Activated naive CD4-positive, alpha-beta T cell treated with anti-CD3 and anti-CD28 coated beads, Interleukin-2, amount 10 ng/mL, durations not matched to agents 7 days and 5 days (primary cell): ENCODE data around the gene CHD2.
"Not testable (repeated sequence)": the region's sequence is repeated elsewhere in the genome, so short reads cannot be mapped to it uniquely, and the experiment has no call there.

ENCODE experiments used
- CTCF ChIA-PET: fragments of 350-600 bp; sonication (Branson Sonifier 250); formaldehyde crosslinking; loops from one replicate; lab custom pipeline; 2021; ENCODE audit warnings: antibody characterized with exemption; lab: Charles Lee
- DNase-seq: peaks from one replicate; pipeline ENCODE4 v3.0.0-alpha.2; 2020
- H3K27ac Mint-ChIP-seq: one replicate; pipeline ENCODE4 v1.8.0; 2021; ENCODE audit warnings: mild to moderate bottlenecking, moderate library complexity, mixed read lengths
- H3K27me3 Mint-ChIP-seq: one replicate; pipeline ENCODE4 v1.8.0; 2021; ENCODE audit warnings: mild to moderate bottlenecking, mixed read lengths
- H3K36me3 Mint-ChIP-seq: one replicate; pipeline ENCODE4 v1.8.0; 2021; ENCODE audit warnings: mixed read lengths
- H3K4me1 Mint-ChIP-seq: one replicate; pipeline ENCODE4 v1.8.0; 2021; ENCODE audit warnings: mixed read lengths
- H3K4me3 Mint-ChIP-seq: one replicate; pipeline ENCODE4 v1.8.0; 2021; ENCODE audit warnings: mild to moderate bottlenecking, moderate library complexity, mixed read lengths
- H3K9me3 Mint-ChIP-seq: one replicate; pipeline ENCODE4 v1.8.0; 2021; ENCODE audit warnings: mixed read lengths

Gene CHD2

DNA sequence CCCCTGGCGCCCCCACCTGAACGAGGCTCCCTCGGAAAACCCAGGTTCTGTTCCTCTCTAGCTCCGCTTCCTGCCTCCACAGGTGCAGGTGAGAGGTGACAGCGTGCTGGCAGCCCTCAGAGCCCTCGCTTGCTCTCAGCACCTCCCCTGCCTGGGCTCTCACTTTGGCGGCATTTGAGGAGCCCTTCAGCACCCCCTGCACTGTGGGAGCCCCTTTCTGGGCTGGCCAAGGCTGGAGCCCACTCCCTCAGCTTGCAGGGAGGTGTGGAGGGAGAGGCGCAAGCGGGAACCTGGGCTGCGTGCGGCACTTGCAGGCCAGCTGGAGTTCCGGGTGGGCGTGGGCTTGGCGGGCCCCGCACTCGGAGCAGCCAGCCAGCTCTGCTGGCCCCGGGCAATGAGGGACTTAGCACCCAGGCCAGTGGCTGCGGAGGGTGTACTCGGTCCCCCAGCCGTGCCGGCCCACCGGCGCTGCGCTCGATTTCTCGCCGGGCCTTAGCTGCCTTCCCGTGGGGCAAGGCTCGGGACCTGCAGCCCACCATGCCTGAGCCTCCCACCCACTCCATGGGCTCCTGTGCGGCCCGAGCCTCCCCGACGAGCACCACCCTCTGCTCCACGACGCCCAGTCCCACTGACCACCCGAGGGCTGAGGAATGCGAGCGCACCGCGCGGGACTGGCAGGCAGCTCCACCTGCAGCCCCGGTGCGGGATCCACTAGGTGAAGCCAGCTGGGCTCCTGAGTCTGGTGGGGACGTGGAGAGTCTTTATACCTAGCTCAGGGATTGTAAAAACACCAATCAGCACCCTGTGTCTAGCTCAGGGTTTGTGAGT is 131.6 kb downstream of the CHD2 start:
- DNase-seq, H3K36me3 Mint-ChIP-seq, H3K9me3 Mint-ChIP-seq, H3K27ac Mint-ChIP-seq, H3K4me3 Mint-ChIP-seq, H3K27me3 Mint-ChIP-seq: not testable (repeated sequence)
- H3K4me1 Mint-ChIP-seq, result peaks cover 12% of the 10 kb centered on the region
- CTCF ChIA-PET, result interaction anchor here (1.4 to 6.5 kb wide), 7 partner anchors 11 to 1088 kb away, joined by 3 to 51 read pairs (median 4); no protein-coding TSS in a partner anchor

DNA sequence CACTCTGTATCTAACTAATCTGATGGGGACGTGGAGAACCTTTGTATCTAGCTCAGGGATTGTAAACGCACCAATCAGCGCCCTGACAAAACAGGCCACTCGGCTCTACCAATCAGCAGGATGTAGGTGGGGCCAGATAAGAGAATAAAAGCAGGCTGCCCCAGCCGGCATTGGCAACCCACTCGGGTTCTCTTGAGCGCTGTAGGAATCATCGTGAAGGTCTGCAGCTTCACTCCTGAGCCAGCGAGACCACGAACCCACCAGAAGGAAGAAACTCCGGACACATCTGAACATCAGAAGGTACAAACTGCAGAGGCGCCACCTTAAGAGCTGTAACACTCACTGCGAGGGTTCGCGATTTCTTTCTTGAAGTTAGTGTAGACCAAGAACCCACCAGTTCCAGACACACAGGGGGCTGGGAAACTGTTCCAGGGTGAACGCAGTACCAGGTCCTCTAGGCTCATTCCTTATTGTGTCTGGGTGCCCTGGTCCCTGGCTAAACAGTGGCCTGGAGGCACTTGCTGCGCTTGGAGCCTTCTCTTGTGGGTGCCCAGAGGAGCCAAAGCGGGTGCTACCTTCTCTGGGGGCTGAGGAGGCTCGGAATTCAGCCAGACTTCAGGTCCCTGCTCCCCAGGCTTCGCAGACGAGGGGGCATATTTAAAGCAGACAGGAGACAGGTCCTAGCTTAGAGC is 132.5 kb downstream of the CHD2 start:
- CTCF ChIA-PET, result interaction anchor here (1.4 to 6.5 kb wide), 3 partner anchors 15 to 1087 kb away, joined by 3 to 51 read pairs (median 3); no protein-coding TSS in a partner anchor
- not testable (repeated sequence) for H3K9me3 Mint-ChIP-seq, H3K27ac Mint-ChIP-seq, DNase-seq, H3K36me3 Mint-ChIP-seq, H3K27me3 Mint-ChIP-seq, H3K4me3 Mint-ChIP-seq
- peaks cover 12% of the 10 kb centered on the region for H3K4me1 Mint-ChIP-seq

- Mint-ChIP-seq H3K36me3 (peaks cover 1% of the 10 kb centered on the region), H3K27me3 (peaks cover 3% of the 10 kb centered on the region), H3K27ac (no peak overlapping the region), H3K4me3 (no peak overlapping the region), H3K9me3 (no peaks in the 10 kb centered on the region), H3K4me1 (peaks cover 12% of the 10 kb centered on the region)
- CTCF ChIA-PET, result interaction anchor here (1.4 to 6.5 kb wide), 2 partner anchors 16 to 1086 kb away, joined by 3 to 51 read pairs; no protein-coding TSS in a partner anchor
- DNase-seq, result peak; percentile 16
These were observed 133.4 kb downstream of the CHD2 start for GRCh38 chr15:93033434-93034045.

DNA sequence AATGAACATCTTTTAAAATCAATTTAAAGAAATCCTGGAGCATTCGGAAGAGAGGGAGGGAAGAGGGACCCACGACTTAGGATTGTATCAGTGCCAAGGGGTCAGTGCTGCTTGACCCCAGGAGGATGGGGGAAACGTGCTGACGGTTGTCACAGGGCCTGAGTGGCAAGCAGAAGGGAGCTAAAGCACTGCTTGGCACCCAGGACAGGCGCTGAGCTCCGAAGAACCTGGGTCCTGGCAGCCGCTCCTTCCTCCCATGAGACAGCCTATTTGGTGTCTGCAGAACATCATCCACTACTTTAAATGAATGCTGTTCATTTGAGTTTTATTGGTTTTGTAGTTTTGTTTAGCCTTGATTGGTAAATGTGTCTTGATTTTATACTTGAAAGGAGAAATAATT is 134.4 kb downstream of the CHD2 start:
- Mint-ChIP-seq H3K36me3 (no peaks in the 10 kb centered on the region), H3K9me3 (no peaks in the 10 kb centered on the region), H3K27me3 (peaks cover 3% of the 10 kb centered on the region), H3K4me3 (no peak overlapping the region), H3K4me1 (peaks cover 9% of the 10 kb centered on the region), H3K27ac (no peak overlapping the region)
- no peak for DNase-seq
- CTCF ChIA-PET, result interaction anchor here (0.8 to 4.1 kb wide), 4 partner anchors 237 to 1086 kb away, joined by 3 to 24 read pairs (median 7); no protein-coding TSS in a partner anchor

DNA sequence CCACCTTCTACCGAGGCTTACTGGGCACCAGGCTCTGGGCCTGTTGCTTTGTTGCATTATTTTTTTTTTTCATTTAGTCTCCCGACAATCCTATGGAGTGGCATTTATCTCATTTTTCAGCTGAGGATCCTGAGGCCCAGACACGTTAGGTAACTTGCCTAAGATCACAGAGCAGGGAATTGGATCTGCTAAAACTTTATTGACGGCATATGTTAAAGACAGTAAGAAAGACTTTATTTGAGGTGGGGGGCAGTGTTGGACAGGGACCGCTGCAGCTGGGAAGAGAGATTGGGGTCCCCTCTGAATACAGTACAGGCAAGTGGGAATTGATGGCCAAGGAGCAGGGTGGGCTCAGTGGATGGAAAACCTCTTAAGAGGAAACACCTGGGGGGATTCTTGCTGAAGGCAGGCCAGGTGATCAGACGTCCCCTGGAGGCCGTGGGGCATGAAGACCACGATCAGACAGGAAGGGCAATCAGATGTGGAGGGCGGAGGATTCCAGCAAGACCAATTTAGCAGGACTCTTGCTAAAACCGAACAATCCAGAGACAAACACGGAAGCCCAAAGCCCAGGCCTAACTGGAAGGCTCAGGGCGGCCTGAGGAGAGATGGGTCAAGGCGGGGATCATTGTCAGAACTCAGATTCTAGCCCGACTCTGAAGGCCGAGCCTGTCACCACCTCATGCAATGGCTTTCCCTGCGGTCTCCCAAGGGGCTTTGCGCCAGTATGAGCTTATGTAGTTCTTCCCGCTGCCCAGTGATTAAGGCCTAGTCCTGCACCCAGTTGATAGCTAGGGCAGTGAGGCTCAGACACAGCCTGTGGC is 135.2 kb downstream of the CHD2 start:
- Mint-ChIP-seq H3K27me3 (peaks cover 3% of the 10 kb centered on the region), H3K9me3 (no peaks in the 10 kb centered on the region), H3K36me3 (no peaks in the 10 kb centered on the region), H3K4me1 (peaks cover 5% of the 10 kb centered on the region), H3K4me3 (no peak overlapping the region), H3K27ac (no peak overlapping the region)
- DNase-seq, result peak; percentile 10
- CTCF ChIA-PET, result interaction anchor here (0.8 to 4.1 kb wide), 5 partner anchors 41 to 1085 kb away, joined by 3 to 24 read pairs (median 3); no protein-coding TSS in a partner anchor

DNA sequence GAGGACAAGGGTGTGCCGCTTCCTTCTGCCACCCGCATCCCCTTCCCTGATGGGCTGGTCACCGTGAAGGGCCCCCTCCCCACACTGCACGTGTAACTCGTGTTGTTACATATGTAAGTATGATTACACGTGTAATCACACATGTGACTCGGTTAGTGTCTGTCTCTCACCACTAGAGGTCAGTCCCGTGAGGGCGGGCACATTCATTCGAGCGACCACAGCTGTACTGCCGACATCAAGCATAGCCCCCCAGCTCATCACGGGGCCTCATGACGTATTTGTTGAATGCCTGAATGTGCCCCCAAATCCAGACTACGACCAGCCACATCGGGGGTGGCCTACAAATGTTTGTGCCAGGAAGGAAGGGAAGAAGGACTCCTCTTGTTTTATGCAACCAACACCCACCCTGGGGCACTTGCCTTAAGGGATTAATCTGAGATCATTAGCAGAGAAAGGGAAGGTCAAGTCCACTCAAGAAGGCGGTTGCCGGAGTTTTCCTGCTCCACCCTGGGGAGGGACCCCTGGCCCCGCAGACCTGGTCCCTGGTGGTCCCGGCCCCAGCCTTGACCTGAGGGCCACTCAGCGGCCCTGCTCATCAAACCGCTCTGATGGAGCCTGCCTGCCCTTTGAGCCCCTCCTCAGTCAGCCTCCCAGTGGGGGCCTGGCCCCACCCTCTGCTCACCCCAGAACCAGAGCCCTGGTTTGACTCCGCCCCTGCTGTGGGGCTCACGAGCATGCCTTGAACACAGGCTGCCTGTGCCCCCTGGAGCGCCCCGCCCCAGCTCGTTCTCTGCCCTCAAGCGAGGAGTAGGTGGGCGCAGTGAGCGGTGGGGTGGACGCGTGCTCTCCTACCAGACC is 136.1 kb downstream of the CHD2 start:
- Mint-ChIP-seq H3K27ac (no peak overlapping the region), H3K27me3 (peaks cover 3% of the 10 kb centered on the region), H3K4me3 (no peak overlapping the region), H3K9me3 (no peaks in the 10 kb centered on the region), H3K4me1 (peaks cover 2% of the 10 kb centered on the region), H3K36me3 (no peaks in the 10 kb centered on the region)
- DNase-seq, result peak; percentile 61
- CTCF ChIA-PET, result interaction anchor here (1.0 to 4.1 kb wide), 5 partner anchors 8 to 1084 kb away, joined by 3 to 24 read pairs (median 6); no protein-coding TSS in a partner anchor

GRCh38 chr15:93036951-93037819 is 137.1 kb downstream of the CHD2 start:
- CTCF ChIA-PET, result interaction anchor here (0.8 to 4.1 kb wide), 8 partner anchors 9 to 1082 kb away, joined by 3 to 24 read pairs (median 3); no protein-coding TSS in a partner anchor
- peak; percentile 16 for DNase-seq
- Mint-ChIP-seq H3K27ac (no peak overlapping the region), H3K9me3 (no peaks in the 10 kb centered on the region), H3K4me1 (peaks cover 2% of the 10 kb centered on the region), H3K27me3 (no peaks in the 10 kb centered on the region), H3K36me3 (no peaks in the 10 kb centered on the region), H3K4me3 (no peak overlapping the region)

DNA sequence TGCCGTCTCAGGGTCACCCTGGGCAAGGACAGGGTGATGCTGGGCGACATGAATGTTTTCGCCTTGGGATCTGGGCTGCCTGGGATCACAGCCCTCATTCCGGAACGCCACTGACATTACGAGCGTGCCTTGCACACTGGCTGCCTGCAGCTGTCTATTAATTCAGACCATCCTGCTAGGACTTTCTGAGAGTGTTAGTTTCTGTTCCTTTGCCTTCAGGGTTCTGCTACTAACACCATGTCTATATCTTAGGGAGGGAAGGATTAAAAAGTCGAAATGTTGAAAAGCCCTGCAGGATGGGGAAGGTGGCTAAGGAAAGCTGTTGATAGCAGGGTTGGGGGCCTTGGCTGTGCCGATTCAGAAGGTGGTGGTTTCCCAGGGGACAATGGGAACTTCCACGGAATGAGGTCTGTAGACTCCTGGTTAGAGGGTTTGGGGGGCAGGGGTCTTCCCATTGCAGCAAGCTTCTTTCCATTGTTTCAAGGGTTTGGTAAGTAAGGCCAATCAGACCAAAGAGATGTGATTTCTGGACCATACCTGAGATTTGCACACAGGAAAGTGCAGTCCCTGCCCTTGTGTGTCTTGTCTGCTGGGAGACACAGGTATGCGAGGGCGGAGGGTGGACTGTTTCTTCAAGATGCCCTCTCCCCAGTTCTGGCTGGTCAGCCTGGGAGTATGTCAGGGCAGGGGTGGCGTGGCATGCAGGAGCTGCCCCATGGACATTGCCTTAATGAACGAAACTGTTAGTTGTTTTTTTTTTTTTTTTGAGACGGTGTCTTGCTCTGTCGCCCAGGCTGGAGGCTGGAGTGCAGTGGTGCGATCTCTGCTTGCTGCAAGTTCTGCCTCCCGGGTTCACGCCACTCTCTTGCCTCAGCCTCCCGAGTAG is 137.9 kb downstream of the CHD2 start:
- H3K27ac Mint-ChIP-seq, result no peak overlapping the region
- no peak overlapping the region for H3K4me3 Mint-ChIP-seq
- H3K9me3 Mint-ChIP-seq, result no peaks in the 10 kb centered on the region
- no peaks in the 10 kb centered on the region for H3K27me3 Mint-ChIP-seq
- CTCF ChIA-PET, result interaction anchor here (0.8 to 4.1 kb wide), 8 partner anchors 8 to 1082 kb away, joined by 3 to 24 read pairs (median 3); no protein-coding TSS in a partner anchor
- peaks cover 2% of the 10 kb centered on the region for H3K4me1 Mint-ChIP-seq
- no peak for DNase-seq
- H3K36me3 Mint-ChIP-seq, result no peaks in the 10 kb centered on the region

- H3K36me3 Mint-ChIP-seq, H3K4me1 Mint-ChIP-seq, H3K27ac Mint-ChIP-seq, DNase-seq, CTCF ChIA-PET, H3K9me3 Mint-ChIP-seq, H3K4me3 Mint-ChIP-seq, H3K27me3 Mint-ChIP-seq: not testable (repeated sequence)
These were observed 139.6 kb downstream of the CHD2 start for GRCh38 chr15:93039562-93040287.

- H3K4me3 Mint-ChIP-seq, result no peak overlapping the region
- CTCF ChIA-PET, result interaction anchor here (1.0 kb wide), 1 partner anchor 10 kb away, joined by 5 read pairs; no protein-coding TSS in a partner anchor
- no peak overlapping the region for H3K27ac Mint-ChIP-seq
- peaks cover 2% of the 10 kb centered on the region for H3K4me1 Mint-ChIP-seq
- H3K9me3 Mint-ChIP-seq, result no peaks in the 10 kb centered on the region
- DNase-seq, result no peak
- H3K36me3 Mint-ChIP-seq, result no peaks in the 10 kb centered on the region
- peaks cover 5% of the 10 kb centered on the region for H3K27me3 Mint-ChIP-seq
These were observed 140.4 kb downstream of the CHD2 start for GRCh38 chr15:93040288-93041158.
